OCI-LY7 (cell line): Measurements from ENCODE around the gene TRIM26. TPM values are rescaled to one million over a fixed set of nuclear protein-coding genes. Genes with fewer than 3 reads are reported as not detected.

ENCODE experiments used
- Bru-seq: library from RNA; stranded (reverse); fragments of 400-500 nt; gene quantifications from one replicate; lab custom pipeline; 2021; lab: Mats Ljungman, UMichigan
- BruChase-seq, 2 experiments: library from RNA; stranded (reverse); fragments of 400-500 nt; gene quantifications; one replicate each; lab custom pipeline; 2021; lab: Mats Ljungman, UMichigan
- BruUV-seq: library from RNA; stranded (reverse); fragments of 400-500 nt; replicated peaks from 2 replicates; lab custom pipeline; 2021; lab: Mats Ljungman, UMichigan
- CTCF ChIA-PET: fragments of 300-600 bp; sonication (Branson Sonifier 250); formaldehyde crosslinking; loops from one replicate; lab custom pipeline; 2022; ENCODE audit warnings: antibody characterized with exemption; ENCODE audit not compliant: unreplicated experiment; lab: Charles Lee
- POLR2A ChIA-PET: fragments of 300-600 bp; sonication (Branson Sonifier 250); formaldehyde crosslinking; loops from one replicate; lab custom pipeline; 2022; ENCODE audit warnings: antibody characterized with exemption; lab: Charles Lee
- DNase-seq: peaks from one replicate; pipeline ENCODE4 v3.0.0-alpha.2; 2015; ENCODE audit warnings: low spot score
- H2AFZ ChIP-seq: fragments of 200-600 bp; sonication (generic), shearing (Covaris generic); 2 replicates; pipeline ENCODE4 v1.6.1; 2014; ENCODE audit warnings: mild to moderate bottlenecking, antibody characterized with exemption, low read length, moderate library complexity
- H3K27ac ChIP-seq: fragments of 200-600 bp; sonication (generic); 2 replicates; pipeline ENCODE4 v1.5.1; 2014; ENCODE audit warnings: mixed run types, low read depth, mild to moderate bottlenecking, moderate library complexity, low read length, inconsistent platforms; ENCODE audit not compliant: poor library complexity, severe bottlenecking
- H3K36me3 ChIP-seq: fragments of 200-600 bp; sonication (generic); 2 replicates; pipeline ENCODE4 v1.6.1; 2014; ENCODE audit warnings: mild to moderate bottlenecking, antibody characterized with exemption, low read length, moderate library complexity, mixed read lengths; ENCODE audit not compliant: insufficient read depth
- H3K4me1 ChIP-seq: fragments of 200-600 bp; sonication (generic); 2 replicates; pipeline ENCODE4 v1.5.1; 2014; ENCODE audit warnings: mild to moderate bottlenecking, low read length; ENCODE audit not compliant: insufficient read depth, poor library complexity, severe bottlenecking
- H3K4me2 ChIP-seq: fragments of 200-600 bp; sonication (generic); 2 replicates; pipeline ENCODE4 v1.6.1; 2014; ENCODE audit warnings: mild to moderate bottlenecking, low read length
- H3K4me3 ChIP-seq: fragments of 200-600 bp; sonication (generic); 2 replicates; pipeline ENCODE4 v1.5.1; 2014; ENCODE audit warnings: mild to moderate bottlenecking, low read depth, low read length; ENCODE audit not compliant: poor library complexity, severe bottlenecking
- H3K79me2 ChIP-seq: fragments of 200-600 bp; sonication (generic); 2 replicates; pipeline ENCODE4 v1.6.1; 2016; ENCODE audit warnings: low read depth, mild to moderate bottlenecking, low read length, moderate library complexity, mixed read lengths; ENCODE audit not compliant: insufficient read depth
- H3K9me2 ChIP-seq: fragments of 200-600 bp; sonication (generic); 2 replicates; pipeline ENCODE4 v1.6.1; 2016; ENCODE audit warnings: mild to moderate bottlenecking, low read length, mixed read lengths; ENCODE audit not compliant: insufficient read depth
- H3K9me3 ChIP-seq: fragments of 200-600 bp; sonication (generic); 2 replicates; pipeline ENCODE4 v1.6.1; 2014; ENCODE audit warnings: mild to moderate bottlenecking, mixed run types, low read length, mixed read lengths
- H4K20me1 ChIP-seq: fragments of 200-600 bp; sonication (generic); 2 replicates; pipeline ENCODE4 v1.6.1; 2014; ENCODE audit warnings: mild to moderate bottlenecking, antibody characterized with exemption, low read length, moderate library complexity, mixed read lengths; ENCODE audit not compliant: insufficient read depth
- CTCF ChIP-seq: fragments of 200-600 bp; sonication (generic); conservative IDR thresholded peaks from 2 replicates; pipeline ENCODE4 v1.5.1; 2014; ENCODE audit warnings: mild to moderate bottlenecking, antibody characterized with exemption, low read length, moderate library complexity, mixed read lengths
- EZH2phosphoT487 ChIP-seq: fragments of 200-600 bp; sonication (generic); IDR thresholded peaks from 2 replicates; pipeline ENCODE4 v1.6.1; 2018; ENCODE audit warnings: low read depth, borderline replicate concordance, mild to moderate bottlenecking, mixed run types, antibody characterized with exemption, low read length, moderate library complexity, mixed read lengths
- intact Hi-C: fragments of 100-400 bp; cut with micrococcal nuclease; formaldehyde crosslinking; loops from one replicate; pipeline ENCODE4 v1.10.0; 2022; ENCODE audit not compliant: unreplicated experiment
- long read RNA-seq: library from polyadenylated mRNA; stranded (forward); transcript quantifications from one replicate; pipeline ENCODE4 v2.0.0, GENCODE V29; 2022
- total RNA-seq, 2 experiments: library from RNA; depleted of rRNA in 1 of 2; stranded (reverse); fragments of >200 nt in 1 of 2; shearing (Covaris generic) in 1 of 2; gene quantifications; 2 replicates each; pipeline ENCODE4 v1.2.3, GENCODE V29; 2014 to 2022

TRIM26 gene
- 53.2 and 55.0 TPM in 2 replicates for total RNA-seq (2014; rRNA removed; shearing (Covaris generic))
- total RNA-seq (2022), result 53.3 and 55.5 TPM in 2 replicates
- percentile 91 among the genes with signal in this experiment for Bru-seq, nascent RNA
- percentile 87 among the genes with signal in this experiment for BruChase-seq, experiment 1, labeled RNA remaining after a 6-hour chase
- percentile 89 among the genes with signal in this experiment for BruChase-seq, experiment 2, labeled RNA remaining after a 2-hour chase
- long read RNA-seq, transcript TRIM26-267 (9 exons, 3,318 nt), result major isoform, 14 of 61 reads
- long read RNA-seq, partial matches to known transcripts, result 13 of 61 reads
- long read RNA-seq, other reads (novel, unspliced or antisense), result 33 of 61 reads

GRCh38 chr6:30212865-30213666 is at the start of gene TRIM26:
Gene TRIM26, minus strand, starts transcription at chr6:30213406. Its CDS starts 14,303 bp downstream, at chr6:30199103.
- DNase-seq, result peak; percentile 97

GRCh38 chr6:30260036-30260504 is 46.9 kb upstream of the TRIM26 start:
- H3K4me2 ChIP-seq, result peak overlapping the region; percentile 89
- peaks cover 14% of the 10 kb centered on the region for H3K36me3 ChIP-seq
- H3K9me2 ChIP-seq, result 0 out of 2 replicates have a peak, but pooled peaks cover 7% of the 10 kb centered on the region
- peak overlapping the region; percentile 92 for H3K4me3 ChIP-seq
- DNase-seq, result no peak
- BruUV-seq, result no TSS peak
- H2AFZ ChIP-seq, result peak overlapping the region; percentile 97
- CTCF ChIA-PET, result no interaction called here
- H3K4me1 ChIP-seq, result peaks cover 16% of the 10 kb centered on the region
- POLR2A ChIA-PET, result no interaction called here
- no peaks in the 10 kb centered on the region for H4K20me1 ChIP-seq
- no peaks in the 10 kb centered on the region; the same call in 1 of the 2 replicates for H3K9me3 ChIP-seq
- H3K79me2 ChIP-seq, result no peaks in the 10 kb centered on the region
- intact Hi-C loops, result no loop called here
- no peak overlapping the region for H3K27ac ChIP-seq
- TF ChIP-seq CTCF (no peak), EZH2phosphoT487 (no peak)

More at GRCh38 chr6:30212865-30213666, at the start of gene TRIM26:
- Histone ChIP-seq H3K79me2 (peaks cover 50% of the 10 kb centered on the region), H3K9me2 (no peaks in the 10 kb centered on the region), H3K27ac (peak within 1 kb of the TSS; percentile 90), H3K36me3 (peaks cover 30% of the 10 kb centered on the region), H3K4me2 (peak within 1 kb of the TSS; percentile 87), H2AFZ (peak within 1 kb of the TSS; percentile 72), H3K9me3 (no peaks in the 10 kb centered on the region), H4K20me1 (peaks cover 26% of the 10 kb centered on the region), H3K4me1 (peaks cover 70% of the 10 kb centered on the region), H3K4me3 (peak within 1 kb of the TSS; percentile 93)
- POLR2A ChIA-PET, result interaction anchor here (0.5 to 1.5 kb wide), 9 partner anchors 10 to 1606 kb away, joined by 3 to 5 read pairs (median 3); partner anchors contain the start of gene POLR1H
- intact Hi-C loops, result loop anchor here (2.0 to 5.0 kb wide), 3 partner anchors 46 to 132 kb away; partner anchors contain the start of genes RPP21 and TRIM39
- CTCF ChIA-PET, result interaction anchor here (0.5 to 0.6 kb wide), 3 partner anchors 17 to 563 kb away, joined by 3 to 4 read pairs (median 3); no protein-coding TSS in a partner anchor
- BruUV-seq, result TSS peak; percentile 76
- no peak for TF ChIP-seq EZH2phosphoT487
- no peak for TF ChIP-seq CTCF
